Liver (tissue), 9 donors: Measurements from ENCODE around the gene RNF168. TPM values are rescaled to one million over a fixed set of nuclear protein-coding genes. Genes with fewer than 3 reads are reported as not detected.
"Not testable (repeated sequence)": the region's sequence is repeated elsewhere in the genome, so short reads cannot be mapped to it uniquely, and the experiment has no call there.

Experiments used
- DNase-seq: peaks from one replicate; pipeline ENCODE4 v3.0.0-alpha.2; 2017; ENCODE audit warnings: low spot score
- H3K27ac ChIP-seq, 2 donors: one replicate each; pipeline ENCODE4 v1.7.0; 2013; ENCODE audit warnings: inconsistent platforms in 2 of 2, low read length in 2 of 2, control low read depth in 1 of 2, low read depth in 1 of 2, mild to moderate bottlenecking in 1 of 2
- H3K27me3 ChIP-seq, 4 donors: one replicate each; pipeline versions ENCODE4 v1.6.1 to v1.7.0; 2013; ENCODE audit warnings: low read length in 3 of 4, inconsistent platforms in 1 of 4, mild to moderate bottlenecking in 1 of 4, moderate library complexity in 1 of 4; ENCODE audit not compliant: control insufficient read depth in 4 of 4, insufficient read depth in 4 of 4
- H3K36me3 ChIP-seq, 4 donors: one replicate each; pipeline versions ENCODE4 v1.6.1 to v1.7.0; 2013; ENCODE audit warnings: low read length in 3 of 4, mild to moderate bottlenecking in 3 of 4, low read depth in 1 of 4, moderate library complexity in 1 of 4; ENCODE audit not compliant: control insufficient read depth in 4 of 4, insufficient read depth in 3 of 4
- H3K4me1 ChIP-seq, 4 donors: one replicate each; pipeline versions ENCODE4 v1.6.1 to v1.7.0; 2013; ENCODE audit warnings: low read length in 3 of 4, mild to moderate bottlenecking in 3 of 4, moderate library complexity in 1 of 4; ENCODE audit not compliant: control insufficient read depth in 4 of 4, insufficient read depth in 4 of 4
- H3K4me3 ChIP-seq, 3 donors: one replicate each; pipeline versions ENCODE4 v1.6.1 to v1.7.0; 2013; ENCODE audit warnings: low read length in 3 of 3, control low read depth in 1 of 3, low read depth in 1 of 3, mild to moderate bottlenecking in 1 of 3
- H3K9ac ChIP-seq, 2 donors: one replicate each; pipeline ENCODE4 v1.7.0; 2013; ENCODE audit warnings: low read length in 2 of 2, mild to moderate bottlenecking in 2 of 2, moderate library complexity in 2 of 2, control low read depth in 1 of 2, low read depth in 1 of 2
- H3K9me3 ChIP-seq, 4 donors: one replicate each; pipeline versions ENCODE4 v1.6.1 to v1.7.0; 2013; ENCODE audit warnings: low read length in 3 of 4; ENCODE audit not compliant: control insufficient read depth in 4 of 4
- EGR1 ChIP-seq, 2 donors: IDR thresholded peaks; 2 replicates each; pipeline ENCODE4 v1.6.1; 2016 to 2018; ENCODE audit warnings: antibody characterized with exemption in 2 of 2, low read depth in 2 of 2
- FOXA1 ChIP-seq: IDR thresholded peaks from 2 replicates; pipeline ENCODE4 v1.6.1; 2016; ENCODE audit warnings: antibody characterized with exemption
- FOXA2 ChIP-seq: IDR thresholded peaks from 2 replicates; pipeline ENCODE4 v1.6.1; 2016; ENCODE audit warnings: antibody characterized with exemption
- GABPA ChIP-seq, 2 donors: IDR thresholded peaks in 1 of 2; conservative IDR thresholded peaks in 1 of 2; 2 replicates each; pipeline ENCODE4 v1.6.1; 2016; ENCODE audit warnings: antibody characterized with exemption in 2 of 2, mild to moderate bottlenecking in 1 of 2, moderate library complexity in 1 of 2
- HNF4G ChIP-seq: IDR thresholded peaks from 2 replicates; pipeline ENCODE4 v1.6.1; 2016; ENCODE audit warnings: antibody characterized with exemption
- JUND ChIP-seq, 2 donors: IDR thresholded peaks; 2 replicates each; pipeline ENCODE4 v1.6.1; 2016; ENCODE audit warnings: antibody characterized with exemption in 2 of 2
- NR2F2 ChIP-seq: IDR thresholded peaks from 2 replicates; pipeline ENCODE4 v1.6.1; 2016; ENCODE audit warnings: antibody characterized with exemption
- RAD21 ChIP-seq, 2 donors: IDR thresholded peaks; 2 replicates each; pipeline ENCODE4 v1.6.1; 2016; ENCODE audit warnings: antibody characterized with exemption in 2 of 2, mild to moderate bottlenecking in 2 of 2
- RXRA ChIP-seq, 2 donors: IDR thresholded peaks; 2 replicates each; pipeline ENCODE4 v1.6.1; 2017 to 2018; ENCODE audit warnings: antibody characterized with exemption in 2 of 2, mild to moderate bottlenecking in 1 of 2
- SP1 ChIP-seq: IDR thresholded peaks from 2 replicates; pipeline ENCODE4 v1.6.1; 2018; ENCODE audit warnings: antibody characterized with exemption, mild to moderate bottlenecking
- TAF1 ChIP-seq: conservative IDR thresholded peaks from 2 replicates; pipeline ENCODE4 v1.6.1; 2016; ENCODE audit warnings: antibody characterized with exemption, mild to moderate bottlenecking
- YY1 ChIP-seq: IDR thresholded peaks from 2 replicates; pipeline ENCODE4 v1.6.1; 2016; ENCODE audit warnings: antibody characterized with exemption, mild to moderate bottlenecking
- WGBS: extraction: QIAGEN DNeasy Blood & Tissue Kit; methylation state at CpG from one replicate; pipeline ENCODE4 v1.1.7; 2013; 5-methylcytosine and 5-hydroxymethylcytosine counted together
- polyA plus RNA-seq, 2 donors: library from polyadenylated mRNA; stranded (reverse) in 1 of 2; unstranded in 1 of 2; fragments of 200-250 nt in 1 of 2; fragments of >200 nt in 1 of 2; fragmentation: Nextera tagmentation in 1 of 2; extraction: Ambion mirVana in 1 of 2; gene quantifications; one replicate each; pipeline versions ENCODE4 v1.2.1 to v1.2.3, GENCODE V29; 2013 to 2015
- total RNA-seq, 2 donors: library from RNA; depleted of rRNA; stranded (reverse); fragments of >200 nt; gene quantifications; one replicate each; pipeline ENCODE4 v1.2.3, GENCODE V29; 2014
- TF ChIP-seq, protein P1 (sequence below): IDR thresholded peaks from 2 replicates; pipeline ENCODE4 v1.6.1; 2016; ENCODE audit warnings: antibody characterized with exemption, mild to moderate bottlenecking
- TF ChIP-seq, protein P2 (sequence below): fragments of 150-350 bp; IDR thresholded peaks from 2 replicates; pipeline ENCODE4 v1.5.1; 2017; ENCODE audit warnings: improper control_type of control experiment, low read depth, low read length; ENCODE audit not compliant: missing input control
- TF ChIP-seq, protein P3 (sequence below): IDR thresholded peaks from 2 replicates; pipeline ENCODE4 v1.6.1; 2016; ENCODE audit warnings: antibody characterized with exemption
- TF ChIP-seq, protein P4 (sequence below): IDR thresholded peaks from 2 replicates; pipeline ENCODE4 v1.6.1; 2016; ENCODE audit warnings: antibody characterized with exemption
- donor health status: healthy.
- donor health status: healthy.
- donor health status: healthy.
- donor health status: healthy.
- donor health status: healthy.

Gene RNF168
- total and polyA plus RNA-seq, 4 donors = 3.4 to 10.0 (median 7.3) TPM

DNA sequence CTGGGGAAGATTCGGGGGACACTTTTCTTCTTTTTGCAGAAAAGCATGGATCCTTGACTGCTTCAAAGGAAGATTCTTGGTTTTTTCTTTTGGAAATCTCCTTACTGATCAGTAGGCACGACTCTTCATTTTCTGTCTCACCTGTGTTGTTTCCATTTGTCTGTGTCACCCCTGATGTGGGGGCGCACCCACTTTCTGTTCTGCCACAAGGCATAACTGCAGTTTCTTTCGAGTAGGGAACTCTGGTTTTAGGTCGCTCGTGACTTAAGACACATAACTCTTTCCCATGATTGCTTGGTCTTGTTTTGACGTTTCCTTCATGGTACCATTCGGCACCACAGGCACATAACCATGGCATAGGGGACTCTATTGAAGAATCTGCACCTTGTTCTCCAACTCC is 31.3 kb downstream of the RNF168 start:
- TF ChIP-seq YY1 (no peak), SP1 (no peak), NR2F2 (no peak), HNF4G (no peak), JUND (IDR thresholded peaks at IDR 0.05) (no peak), EGR1 (IDR thresholded peaks at IDR 0.05; ENCODE audit: low read depth in 2 of 2) (no peak), RXRA (IDR thresholded peaks at IDR 0.05) (no peak), FOXA2 (no peak), FOXA1 (no peak), GABPA (IDR thresholded peaks at IDR 0.05 in 1 of 2, conservative IDR thresholded peaks at IDR 0.05 in 1 of 2) (no peak), RAD21 (IDR thresholded peaks at IDR 0.05) (no peak)
- TF ChIP-seq, protein P1, sequence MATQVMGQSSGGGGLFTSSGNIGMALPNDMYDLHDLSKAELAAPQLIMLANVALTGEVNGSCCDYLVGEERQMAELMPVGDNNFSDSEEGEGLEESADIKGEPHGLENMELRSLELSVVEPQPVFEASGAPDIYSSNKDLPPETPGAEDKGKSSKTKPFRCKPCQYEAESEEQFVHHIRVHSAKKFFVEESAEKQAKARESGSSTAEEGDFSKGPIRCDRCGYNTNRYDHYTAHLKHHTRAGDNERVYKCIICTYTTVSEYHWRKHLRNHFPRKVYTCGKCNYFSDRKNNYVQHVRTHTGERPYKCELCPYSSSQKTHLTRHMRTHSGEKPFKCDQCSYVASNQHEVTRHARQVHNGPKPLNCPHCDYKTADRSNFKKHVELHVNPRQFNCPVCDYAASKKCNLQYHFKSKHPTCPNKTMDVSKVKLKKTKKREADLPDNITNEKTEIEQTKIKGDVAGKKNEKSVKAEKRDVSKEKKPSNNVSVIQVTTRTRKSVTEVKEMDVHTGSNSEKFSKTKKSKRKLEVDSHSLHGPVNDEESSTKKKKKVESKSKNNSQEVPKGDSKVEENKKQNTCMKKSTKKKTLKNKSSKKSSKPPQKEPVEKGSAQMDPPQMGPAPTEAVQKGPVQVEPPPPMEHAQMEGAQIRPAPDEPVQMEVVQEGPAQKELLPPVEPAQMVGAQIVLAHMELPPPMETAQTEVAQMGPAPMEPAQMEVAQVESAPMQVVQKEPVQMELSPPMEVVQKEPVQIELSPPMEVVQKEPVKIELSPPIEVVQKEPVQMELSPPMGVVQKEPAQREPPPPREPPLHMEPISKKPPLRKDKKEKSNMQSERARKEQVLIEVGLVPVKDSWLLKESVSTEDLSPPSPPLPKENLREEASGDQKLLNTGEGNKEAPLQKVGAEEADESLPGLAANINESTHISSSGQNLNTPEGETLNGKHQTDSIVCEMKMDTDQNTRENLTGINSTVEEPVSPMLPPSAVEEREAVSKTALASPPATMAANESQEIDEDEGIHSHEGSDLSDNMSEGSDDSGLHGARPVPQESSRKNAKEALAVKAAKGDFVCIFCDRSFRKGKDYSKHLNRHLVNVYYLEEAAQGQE = no peak
- TF ChIP-seq, protein P2, sequence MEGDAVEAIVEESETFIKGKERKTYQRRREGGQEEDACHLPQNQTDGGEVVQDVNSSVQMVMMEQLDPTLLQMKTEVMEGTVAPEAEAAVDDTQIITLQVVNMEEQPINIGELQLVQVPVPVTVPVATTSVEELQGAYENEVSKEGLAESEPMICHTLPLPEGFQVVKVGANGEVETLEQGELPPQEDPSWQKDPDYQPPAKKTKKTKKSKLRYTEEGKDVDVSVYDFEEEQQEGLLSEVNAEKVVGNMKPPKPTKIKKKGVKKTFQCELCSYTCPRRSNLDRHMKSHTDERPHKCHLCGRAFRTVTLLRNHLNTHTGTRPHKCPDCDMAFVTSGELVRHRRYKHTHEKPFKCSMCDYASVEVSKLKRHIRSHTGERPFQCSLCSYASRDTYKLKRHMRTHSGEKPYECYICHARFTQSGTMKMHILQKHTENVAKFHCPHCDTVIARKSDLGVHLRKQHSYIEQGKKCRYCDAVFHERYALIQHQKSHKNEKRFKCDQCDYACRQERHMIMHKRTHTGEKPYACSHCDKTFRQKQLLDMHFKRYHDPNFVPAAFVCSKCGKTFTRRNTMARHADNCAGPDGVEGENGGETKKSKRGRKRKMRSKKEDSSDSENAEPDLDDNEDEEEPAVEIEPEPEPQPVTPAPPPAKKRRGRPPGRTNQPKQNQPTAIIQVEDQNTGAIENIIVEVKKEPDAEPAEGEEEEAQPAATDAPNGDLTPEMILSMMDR = no peak
- TF ChIP-seq, protein P3, sequence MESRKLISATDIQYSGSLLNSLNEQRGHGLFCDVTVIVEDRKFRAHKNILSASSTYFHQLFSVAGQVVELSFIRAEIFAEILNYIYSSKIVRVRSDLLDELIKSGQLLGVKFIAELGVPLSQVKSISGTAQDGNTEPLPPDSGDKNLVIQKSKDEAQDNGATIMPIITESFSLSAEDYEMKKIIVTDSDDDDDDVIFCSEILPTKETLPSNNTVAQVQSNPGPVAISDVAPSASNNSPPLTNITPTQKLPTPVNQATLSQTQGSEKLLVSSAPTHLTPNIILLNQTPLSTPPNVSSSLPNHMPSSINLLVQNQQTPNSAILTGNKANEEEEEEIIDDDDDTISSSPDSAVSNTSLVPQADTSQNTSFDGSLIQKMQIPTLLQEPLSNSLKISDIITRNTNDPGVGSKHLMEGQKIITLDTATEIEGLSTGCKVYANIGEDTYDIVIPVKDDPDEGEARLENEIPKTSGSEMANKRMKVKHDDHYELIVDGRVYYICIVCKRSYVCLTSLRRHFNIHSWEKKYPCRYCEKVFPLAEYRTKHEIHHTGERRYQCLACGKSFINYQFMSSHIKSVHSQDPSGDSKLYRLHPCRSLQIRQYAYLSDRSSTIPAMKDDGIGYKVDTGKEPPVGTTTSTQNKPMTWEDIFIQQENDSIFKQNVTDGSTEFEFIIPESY = no peak
- TF ChIP-seq, protein P4, sequence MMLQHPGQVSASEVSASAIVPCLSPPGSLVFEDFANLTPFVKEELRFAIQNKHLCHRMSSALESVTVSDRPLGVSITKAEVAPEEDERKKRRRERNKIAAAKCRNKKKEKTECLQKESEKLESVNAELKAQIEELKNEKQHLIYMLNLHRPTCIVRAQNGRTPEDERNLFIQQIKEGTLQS = no peak
- H3K4me1 ChIP-seq = no peaks in the 10 kb centered on the region
- no peaks in the 10 kb centered on the region for H3K27me3 ChIP-seq
- no peak overlapping the region for H3K27ac ChIP-seq
- H3K36me3 ChIP-seq = peaks cover 13 to 36% (median 29%) of the 10 kb centered on the region in 4 donors
- H3K9me3 ChIP-seq = no peaks in the 10 kb centered on the region
- no peak overlapping the region for H3K4me3 ChIP-seq
- no peak for DNase-seq
- no peak overlapping the region for H3K9ac ChIP-seq
- 96% methylated on average over 8 of the region's 8 CpGs for WGBS

DNA sequence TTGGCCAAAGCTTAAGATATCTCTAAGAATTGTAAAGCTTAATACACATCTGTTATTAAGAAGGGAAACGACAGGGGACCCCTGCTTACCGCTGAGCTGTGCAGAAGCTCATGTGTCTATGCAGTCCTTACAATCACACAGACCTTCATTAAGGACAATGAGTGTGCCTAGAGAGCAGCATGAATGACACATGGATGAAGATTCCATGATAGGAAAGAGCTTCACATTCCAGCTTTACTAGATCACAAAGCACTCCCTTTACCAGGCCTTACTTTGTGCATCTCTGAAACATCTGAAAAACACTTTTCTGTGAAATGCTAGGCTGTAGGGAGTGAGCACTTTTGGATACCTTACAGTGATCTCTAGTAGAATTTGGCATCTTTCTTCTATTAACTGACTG is 32.0 kb downstream of the RNF168 start:
- no peaks in the 10 kb centered on the region for H3K9me3 ChIP-seq
- 89% methylated on average over 2 of the region's 2 CpGs for WGBS
- DNase-seq = no peak
- no peaks in the 10 kb centered on the region for H3K27me3 ChIP-seq
- no peaks in the 10 kb centered on the region for H3K4me1 ChIP-seq
- H3K9ac ChIP-seq = no peak overlapping the region
- peaks cover 13 to 33% (median 28%) of the 10 kb centered on the region in 4 donors for H3K36me3 ChIP-seq
- no peak overlapping the region for H3K4me3 ChIP-seq
- no peak overlapping the region for H3K27ac ChIP-seq
- TF ChIP-seq GABPA (IDR thresholded peaks at IDR 0.05 in 1 of 2, conservative IDR thresholded peaks at IDR 0.05 in 1 of 2) = no peak
- no peak for TF ChIP-seq YY1
- TF ChIP-seq FOXA1 = no peak
- TF ChIP-seq, protein P3 = no peak
- TF ChIP-seq TAF1 = no peak
- TF ChIP-seq SP1 = no peak
- TF ChIP-seq HNF4G = no peak
- TF ChIP-seq RXRA (IDR thresholded peaks at IDR 0.05) = no peak
- TF ChIP-seq FOXA2 = no peak

DNA sequence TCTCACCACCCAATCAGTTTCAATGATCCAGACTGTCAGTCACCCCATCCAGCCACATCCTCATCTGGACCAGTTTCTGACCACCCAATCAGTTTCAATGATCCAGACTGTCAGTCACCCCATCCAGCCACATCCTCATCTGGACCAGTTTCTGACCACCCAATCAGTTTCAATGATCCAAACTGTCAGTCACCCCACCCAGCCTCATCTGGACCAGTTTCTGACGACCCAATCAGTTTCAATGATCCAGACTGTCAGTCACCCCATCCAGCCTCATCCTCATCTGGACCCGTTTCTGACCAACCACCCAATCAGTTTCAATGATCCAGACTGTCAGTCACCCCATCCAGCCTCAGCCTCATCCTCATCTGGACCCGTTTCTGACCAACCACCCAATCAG is 33.4 kb downstream of the RNF168 start:
- H3K27me3 ChIP-seq, DNase-seq, H3K4me1 ChIP-seq, H3K9me3 ChIP-seq, H3K27ac ChIP-seq, H3K4me3 ChIP-seq, H3K9ac ChIP-seq: not testable (repeated sequence)
- WGBS = 94% methylated on average over 3 of the region's 3 CpGs
- H3K36me3 ChIP-seq = peaks cover 11 to 33% (median 28%) of the 10 kb centered on the region in 4 donors
